GM21447 (cell line): ENCODE results near the gene RAB8A.
A peak's percentile ranks its signal among the peaks of the same experiment; 100 is the strongest.

Source experiments
- ATAC-seq: cut with Tn5 transposase; IDR thresholded peaks from one replicate; pipeline ENCODE4 v1.9.1; 2021; ENCODE audit not compliant: unreplicated experiment

The RAB8A gene

DNA sequence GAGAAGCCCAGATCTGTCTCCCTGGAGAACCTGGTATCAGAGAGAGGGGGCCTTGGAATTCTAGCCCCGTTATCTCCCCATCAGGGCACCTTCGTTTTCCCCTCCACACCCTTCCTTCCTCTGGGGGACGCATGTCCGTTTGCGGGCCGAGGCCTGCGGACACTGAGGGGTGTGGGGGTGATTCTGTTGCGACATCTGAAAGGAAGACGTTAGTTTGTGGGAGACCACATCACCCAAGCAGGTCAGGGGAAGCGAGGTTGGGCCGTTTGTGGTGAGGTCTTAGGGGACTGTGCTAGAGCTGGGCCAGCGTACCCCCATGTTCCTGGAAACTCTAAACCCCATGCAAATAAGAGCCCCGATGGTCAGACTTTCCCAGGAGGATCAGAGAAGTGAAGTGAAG, 28.1 kb downstream of the RAB8A start:
- no peak for ATAC-seq

DNA sequence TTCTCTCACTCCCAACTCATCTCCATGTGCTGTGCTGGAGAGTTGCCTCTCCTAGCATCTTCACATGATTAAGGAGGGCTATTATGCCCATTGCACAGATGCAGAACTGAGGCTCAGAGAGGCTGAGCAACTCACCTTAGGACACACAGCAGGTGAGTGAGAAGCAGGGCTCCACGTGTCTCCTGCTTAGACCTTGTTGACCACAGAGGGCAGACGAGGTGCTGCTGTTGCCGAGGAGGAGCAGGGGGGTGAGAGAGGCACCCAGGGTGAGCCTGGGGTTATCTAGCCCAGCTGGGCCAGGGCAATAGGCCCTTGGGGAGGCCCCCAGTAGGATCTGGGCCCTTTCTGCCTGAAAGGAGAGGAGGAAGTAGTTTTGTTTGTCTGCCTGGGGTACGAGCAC, 29.4 kb downstream of the RAB8A start:
- ATAC-seq: peak; percentile 42

DNA sequence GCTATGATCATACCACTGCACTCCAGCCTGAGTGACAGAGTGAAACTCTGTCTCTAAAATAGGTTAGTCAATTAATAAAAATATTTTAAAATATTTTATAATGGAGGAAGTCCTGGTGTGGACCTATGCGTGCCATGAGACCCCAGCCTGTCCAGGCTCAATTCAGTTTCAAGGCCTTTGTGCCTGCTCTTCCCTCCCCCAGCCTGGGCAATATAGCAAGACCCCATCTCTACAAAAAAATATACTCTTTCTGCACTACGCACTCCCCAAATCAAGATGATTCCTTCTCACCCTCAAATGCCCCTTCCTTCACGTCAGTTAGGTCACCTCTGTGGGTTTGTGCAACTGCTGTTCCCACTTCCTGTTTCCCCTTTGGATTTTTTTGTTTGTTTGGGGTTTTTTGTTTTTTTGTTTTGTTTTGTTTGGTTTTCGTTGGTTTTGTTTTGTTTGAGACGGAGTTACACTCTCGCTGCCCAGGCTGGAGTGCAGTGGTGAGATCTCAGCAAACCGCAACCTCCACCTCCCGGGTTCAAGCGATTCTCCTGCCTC, 30.4 kb downstream of the RAB8A start:
- no peak for ATAC-seq

DNA sequence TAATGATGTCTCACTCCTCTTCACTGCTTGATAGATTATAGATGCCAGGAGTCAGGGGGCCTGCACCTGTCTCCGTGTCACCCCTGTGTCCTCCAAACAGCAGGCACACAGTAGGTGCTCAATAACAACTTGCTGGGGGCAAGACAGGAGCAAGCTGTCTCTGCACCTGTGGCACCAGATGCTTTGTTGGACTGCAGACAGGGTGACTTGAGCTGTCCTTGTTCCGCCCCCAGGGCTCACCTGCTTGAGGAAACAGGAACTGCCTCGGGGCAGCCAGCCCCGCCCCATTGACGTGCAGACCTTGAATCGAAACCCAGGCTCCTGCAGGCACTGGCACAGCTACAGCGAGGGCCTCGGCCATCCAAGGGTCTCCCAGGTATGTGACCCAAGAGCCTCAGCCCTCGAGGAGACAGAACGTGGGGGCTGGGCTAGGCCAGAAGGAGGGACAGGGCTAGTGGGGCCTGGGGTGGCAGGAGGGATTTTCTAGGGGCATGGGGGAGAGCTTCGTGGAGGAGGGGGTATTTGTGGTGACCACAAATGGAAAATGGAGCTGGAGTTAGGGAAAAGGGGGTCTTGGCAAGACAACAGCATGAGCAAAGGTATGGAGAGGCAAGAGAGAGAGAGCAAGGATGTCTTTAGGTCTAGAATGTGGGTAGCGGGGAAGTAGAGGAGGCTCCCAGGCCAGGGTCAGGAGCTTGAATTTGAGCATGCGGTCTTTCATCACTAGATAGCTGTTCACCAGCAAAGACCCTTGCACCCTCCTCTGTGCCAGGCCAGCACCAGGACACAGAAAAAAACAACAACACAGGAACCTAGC, 31.9 kb downstream of the RAB8A start, which contains the start of gene HSH2D:
HSH2D (plus strand) TSS at position 287 of the 817 bp plus-strand sequence. CDS start 5,066 bp downstream, outside the sequence.
- ATAC-seq: peak; percentile 59

DNA sequence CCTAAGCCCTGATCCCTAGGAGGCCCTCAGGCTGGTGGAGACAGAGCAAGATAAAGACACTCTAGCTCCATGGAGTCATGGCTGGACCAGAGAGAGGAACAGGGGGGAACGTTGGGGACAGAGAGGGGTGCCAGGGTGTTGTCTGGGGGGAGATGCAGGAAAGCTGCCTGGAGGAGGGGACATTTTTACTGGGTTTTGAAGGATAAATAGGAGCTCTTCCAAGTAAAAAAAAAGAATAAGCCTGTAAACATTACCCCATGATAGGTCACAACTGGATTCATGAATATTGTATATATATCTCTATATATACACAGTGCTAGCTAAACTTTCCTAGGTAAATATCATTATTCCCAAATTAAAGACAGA, 32.5 kb downstream of the RAB8A start:
- ATAC-seq: no peak

DNA sequence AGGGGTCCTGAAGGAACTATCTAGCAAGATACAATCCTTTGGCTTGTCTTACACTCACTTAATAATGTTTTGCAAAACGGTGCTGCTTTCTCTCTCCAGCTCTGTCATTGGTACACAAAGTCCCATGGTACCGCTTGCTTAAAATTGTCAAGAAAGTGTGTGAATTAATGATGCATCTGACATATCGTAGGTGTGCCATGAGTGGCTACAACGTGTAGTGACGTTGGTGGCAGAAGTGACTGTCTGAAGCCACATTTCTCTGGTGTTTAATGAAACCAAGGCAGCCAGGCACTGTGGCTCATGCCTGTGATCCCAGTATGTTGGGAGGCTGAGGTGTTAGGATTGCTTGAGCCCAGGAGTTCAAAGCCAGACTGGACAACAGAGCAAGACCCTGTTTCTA, 34.4 kb downstream of the RAB8A start:
- no peak for ATAC-seq

DNA sequence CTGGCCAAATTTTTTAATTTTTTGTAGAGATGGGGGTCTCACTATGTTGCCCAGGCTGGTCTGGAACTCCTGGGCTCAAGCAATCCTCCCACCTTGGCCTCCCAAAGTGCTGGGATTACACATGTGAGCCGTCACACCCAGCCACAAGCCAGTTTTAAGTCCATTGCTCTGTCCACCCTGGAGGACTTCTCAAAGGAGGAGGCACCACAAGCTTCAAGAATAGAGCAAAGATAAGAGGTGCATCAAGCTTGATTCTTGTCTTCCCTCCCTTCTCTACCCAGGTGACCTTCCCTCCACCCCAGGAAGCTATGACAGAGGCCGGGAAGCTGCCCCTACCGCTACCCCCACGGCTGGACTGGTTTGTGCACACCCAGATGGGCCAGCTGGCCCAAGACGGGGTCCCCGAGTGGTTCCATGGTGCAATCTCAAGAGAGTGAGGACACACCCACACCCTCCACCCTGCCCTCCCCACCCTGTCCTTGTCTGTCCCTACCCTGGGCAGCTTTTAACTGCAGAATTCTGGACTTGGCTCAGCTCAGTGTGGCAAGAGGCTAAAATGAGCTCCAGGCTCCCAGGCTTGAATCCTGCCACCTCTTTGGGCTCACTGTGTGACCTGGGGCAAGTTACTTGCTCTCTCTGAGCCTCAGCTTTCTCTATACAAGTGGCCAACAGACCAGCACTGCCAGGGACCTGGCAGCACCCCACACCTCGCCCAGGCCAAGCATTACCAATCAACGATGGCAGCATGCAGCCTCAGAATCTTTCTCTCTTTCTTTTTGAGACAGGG, 36.9 kb downstream of the RAB8A start:
- no peak for ATAC-seq

DNA sequence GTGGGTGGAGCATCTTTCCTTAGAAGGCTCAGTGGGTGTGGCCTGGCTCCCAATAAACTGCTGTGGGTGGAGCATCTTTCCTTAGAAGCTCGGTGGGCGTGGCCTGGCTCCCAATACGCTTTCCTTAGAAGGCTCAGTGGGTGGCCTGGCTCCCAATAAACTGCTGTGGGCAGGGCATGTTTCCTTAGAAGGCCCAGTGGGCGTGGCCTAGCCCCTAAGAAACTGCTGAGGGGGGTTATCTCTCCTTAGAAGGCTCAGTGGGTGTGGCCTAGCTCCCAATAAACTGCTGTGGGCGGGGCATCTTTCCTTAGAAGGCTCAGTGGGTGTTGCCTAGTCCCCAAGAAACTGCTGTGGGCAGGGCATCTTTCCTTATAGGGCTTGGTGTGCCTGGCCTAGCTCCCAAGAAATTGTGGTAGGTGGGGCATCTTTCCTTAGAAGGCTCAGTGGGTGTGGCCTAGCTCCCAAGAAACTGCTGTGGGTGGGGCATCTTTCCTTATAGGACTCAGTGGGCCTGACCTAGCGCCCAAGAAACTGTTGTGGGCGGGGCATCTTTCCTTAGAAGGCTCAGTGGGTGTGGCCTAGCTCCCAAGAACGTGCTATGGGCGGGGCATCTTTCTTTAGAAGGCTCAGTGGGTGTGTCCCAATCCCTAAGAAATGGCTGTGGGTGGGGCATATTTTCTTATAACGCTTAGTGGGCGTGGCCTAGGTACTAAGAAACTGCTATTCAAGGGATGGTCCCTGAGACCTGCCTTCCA, 42.1 kb downstream of the RAB8A start:
- no peak for ATAC-seq

DNA sequence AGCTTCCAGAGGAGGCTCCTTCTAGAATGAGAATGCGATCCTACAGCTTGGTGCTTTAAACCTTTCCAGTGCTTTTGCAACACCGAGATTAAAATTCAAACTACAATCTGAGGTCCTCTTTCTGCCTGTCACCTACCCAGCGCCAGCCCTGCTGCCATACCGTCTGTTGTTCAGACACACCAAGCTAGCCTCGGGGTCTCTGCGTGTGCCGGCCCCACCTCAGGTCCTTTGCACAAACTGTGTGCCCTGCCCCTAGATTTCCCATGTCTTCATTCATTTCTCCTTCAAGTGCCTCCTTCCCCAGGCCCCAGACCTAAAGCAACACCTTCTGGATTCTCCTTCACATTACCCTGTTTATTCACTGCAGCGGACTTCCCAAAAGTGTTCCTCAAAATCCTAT, 42.9 kb downstream of the RAB8A start:
- ATAC-seq: no peak

DNA sequence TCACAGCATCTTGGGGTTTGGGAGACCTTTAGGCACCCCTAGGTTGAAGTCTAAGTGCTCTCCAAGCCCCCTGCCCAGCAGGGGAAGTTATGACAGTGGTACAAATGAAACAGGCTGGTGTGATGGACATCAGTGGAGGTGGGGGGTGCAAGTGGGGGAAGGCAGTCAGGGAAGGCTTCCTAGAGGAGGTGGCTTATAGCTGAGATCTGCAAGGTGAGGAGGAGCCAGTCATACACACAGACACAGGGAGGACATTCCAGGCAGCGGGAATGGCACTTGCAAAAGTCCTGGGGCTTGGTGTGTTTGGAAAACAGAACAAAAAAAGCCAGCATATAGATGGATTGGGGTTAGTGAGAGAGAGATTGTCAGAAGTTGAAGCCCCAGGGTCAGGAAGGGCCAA, 43.4 kb downstream of the RAB8A start:
- no peak for ATAC-seq

DNA sequence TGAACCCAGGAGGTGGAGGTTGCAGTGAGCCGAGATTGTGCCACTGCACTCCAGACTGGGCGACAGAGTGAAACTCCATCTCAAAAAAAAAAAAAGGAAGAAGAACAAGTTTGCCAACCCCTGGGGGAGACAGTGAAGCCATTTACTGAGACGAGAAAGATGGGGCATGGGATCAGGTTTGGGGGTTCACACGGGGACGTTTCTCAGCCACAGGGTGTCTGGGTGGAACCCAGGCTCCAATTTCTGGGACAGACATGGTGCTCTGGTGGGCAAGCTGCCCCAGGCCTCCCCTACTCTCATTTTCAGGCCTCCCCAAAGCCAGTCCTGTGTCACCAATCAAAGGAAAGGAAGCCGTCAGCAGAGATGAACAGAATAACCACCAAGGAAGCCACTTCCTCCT, 45.2 kb downstream of the RAB8A start:
- no peak for ATAC-seq

DNA sequence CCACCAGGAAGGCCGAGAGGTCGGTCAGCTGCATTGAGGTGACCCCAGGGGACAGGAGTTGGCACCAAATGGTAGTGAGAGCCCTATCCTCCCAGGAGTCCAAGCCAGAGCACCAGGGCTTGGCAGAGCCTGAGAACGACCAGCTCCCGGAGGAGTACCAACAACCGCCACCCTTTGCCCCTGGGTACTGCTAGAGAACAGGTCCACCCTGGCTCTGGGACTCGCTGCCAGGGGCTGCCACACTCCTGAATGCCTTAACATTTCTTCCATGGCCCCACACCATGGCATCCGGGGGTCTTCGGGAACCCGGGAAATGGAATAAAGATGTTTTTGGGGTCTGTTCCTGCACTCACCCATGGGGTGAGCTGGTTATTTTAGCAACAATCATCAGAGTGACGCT, 45.9 kb downstream of the RAB8A start:
- no peak for ATAC-seq

DNA sequence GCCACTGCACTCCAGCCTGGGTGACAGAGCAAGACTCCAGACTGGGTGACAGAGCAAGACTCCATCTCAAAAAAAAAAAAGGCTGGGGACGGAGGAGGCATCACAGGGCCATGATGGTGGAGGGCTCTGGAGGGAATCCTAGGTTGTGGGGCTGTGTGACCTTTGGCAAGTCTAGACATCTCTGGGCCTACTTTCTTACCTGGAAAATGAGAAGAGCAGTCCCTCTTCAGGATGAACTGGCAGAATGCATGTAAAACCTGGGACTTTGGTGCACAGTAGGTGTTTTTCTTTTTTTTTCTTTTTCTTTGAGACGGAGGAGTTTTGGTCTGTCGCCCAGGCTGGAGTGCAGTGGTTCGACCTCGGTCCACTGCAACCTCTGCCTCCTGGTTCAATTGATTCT, 48.0 kb downstream of the RAB8A start:
- no peak for ATAC-seq

DNA sequence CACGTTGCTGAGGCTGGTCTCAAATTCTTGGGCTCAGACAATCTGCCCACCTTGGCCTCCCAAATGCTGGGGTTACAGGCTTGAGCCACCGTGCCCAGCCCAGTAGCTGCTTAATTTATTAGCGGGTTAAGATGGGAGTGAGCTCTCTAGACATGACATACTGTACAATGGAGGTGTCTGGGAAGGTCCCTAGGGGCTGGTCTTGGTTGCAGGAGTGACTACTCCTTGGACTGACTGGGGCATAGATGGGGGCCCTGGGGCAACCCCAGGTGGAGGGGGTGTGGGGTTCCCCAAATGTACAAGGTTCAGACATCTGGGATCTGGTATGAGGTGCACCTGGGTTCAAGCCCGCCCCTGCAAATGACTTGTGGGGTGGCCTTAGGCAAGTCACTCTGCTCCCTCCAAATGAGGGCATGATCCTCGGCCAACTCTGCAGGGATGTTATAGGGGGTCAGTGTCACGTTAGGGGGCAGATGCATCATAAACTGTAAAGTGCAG, 48.8 kb downstream of the RAB8A start:
- no peak for ATAC-seq

DNA sequence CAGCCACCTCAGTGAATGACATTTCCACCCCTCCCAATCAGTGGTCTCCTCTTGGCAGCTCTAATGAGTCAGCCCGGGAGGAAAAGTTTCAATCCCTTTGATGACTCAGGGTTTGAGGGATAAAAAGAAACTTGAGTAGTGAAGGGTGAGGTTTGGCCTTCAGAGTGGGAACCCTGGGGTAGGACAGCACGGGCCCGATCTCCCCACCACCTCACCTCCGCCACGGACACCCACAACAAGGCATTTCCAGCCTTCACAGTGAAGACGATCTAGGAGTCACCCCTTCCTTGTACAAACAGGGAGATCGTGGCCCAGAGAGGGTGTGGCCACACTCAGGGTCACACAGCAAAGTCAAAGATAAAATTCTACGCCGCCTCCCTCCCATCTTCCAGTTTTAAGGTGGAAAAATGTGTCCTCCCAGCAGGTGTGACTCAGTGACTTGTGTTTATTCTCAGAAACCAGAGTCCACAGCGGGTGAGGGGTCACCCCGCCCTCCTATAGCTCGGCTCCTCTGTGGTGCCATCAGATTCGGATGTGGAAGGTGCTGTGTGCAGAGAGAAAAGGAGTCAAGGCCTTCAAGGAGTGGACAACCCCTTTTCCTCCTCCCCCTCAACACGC, 49.4 kb downstream of the RAB8A start:
- no peak for ATAC-seq

DNA sequence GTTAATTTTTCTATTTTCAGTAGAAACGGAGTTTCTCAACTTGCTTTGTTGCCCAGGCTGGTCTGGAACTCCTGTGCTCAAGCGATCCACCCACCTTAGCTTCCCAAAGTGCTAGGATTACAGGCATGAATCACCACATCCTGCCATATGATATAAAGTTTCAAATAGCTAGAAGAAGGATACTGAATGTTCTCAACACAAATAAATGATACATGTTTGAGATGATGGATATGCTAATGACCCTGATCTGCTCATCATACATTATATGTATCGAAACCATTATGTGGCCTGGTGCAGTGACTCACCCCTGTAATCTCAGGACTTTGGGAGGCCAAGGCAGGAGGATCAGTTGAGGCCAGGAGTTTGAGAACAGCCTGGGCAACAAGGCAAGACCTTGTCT, 50.2 kb downstream of the RAB8A start:
- no peak for ATAC-seq

DNA sequence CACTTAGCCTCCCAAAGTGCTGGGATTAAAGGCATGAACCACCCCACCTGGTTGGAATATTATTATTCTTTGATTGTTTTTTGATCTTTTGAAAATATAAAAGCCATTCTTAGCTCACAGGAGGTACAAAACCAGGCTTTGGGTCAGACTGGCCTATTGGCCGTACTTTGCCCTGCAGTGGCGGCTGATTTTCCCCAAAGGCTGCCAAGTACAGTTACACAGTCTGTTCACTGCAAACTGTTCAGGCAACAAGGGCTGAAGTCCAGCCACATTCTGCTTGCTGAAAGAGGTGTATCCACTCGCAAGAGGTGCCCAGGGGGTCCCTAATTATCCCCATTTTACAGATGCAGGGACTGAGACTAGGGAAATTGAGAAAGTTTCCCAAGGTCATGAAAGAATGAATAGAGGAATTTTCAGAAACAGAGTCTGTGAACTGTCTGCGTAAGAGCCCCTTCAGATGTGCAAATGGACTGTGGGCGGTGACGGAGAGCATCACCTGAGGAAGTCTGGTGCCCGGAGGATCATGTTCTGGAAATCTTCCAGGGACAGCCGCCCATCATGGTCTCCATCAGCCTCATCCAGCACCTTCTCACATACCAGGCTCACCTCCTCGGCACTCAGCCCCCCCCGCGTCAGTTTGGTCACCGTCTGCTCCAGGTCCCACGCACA, 52.7 kb downstream of the RAB8A start:
- no peak for ATAC-seq

DNA sequence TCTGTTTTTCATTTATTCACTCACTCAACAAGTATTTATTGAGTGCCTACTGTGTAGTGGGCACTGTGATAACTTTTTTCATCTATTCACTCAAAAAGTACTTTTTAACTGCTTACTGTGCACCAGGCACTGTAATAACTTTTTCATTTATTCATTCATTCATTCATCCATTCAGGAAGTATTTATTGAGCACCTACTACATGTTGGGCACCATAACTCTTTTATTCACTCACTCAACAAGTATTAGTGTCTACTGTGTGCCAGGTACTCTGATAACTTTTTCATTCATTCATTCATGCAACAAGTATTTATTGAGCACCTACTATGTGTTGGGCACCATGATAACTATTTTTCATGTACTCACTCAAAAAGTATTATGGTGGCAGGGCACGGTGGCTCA, 54.7 kb downstream of the RAB8A start:
- no peak for ATAC-seq

DNA sequence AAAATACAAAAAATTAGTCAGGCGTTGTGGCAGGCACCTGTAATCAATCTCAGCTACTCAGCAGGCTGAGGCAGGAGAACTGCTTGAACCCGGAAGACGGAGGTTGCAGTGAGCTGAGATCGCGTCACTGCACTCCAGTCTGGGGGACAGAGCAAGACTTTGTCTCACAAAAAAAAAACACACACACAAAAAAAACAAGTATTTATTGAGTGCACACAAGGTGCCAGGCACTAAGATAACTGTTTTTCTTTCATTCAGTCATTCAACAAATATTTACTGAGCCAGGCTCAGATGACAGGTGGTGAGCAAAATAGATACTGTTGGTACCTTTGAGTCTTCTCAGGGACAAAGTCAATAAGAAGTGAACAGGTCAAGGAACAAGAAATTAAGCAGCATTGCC, 55.4 kb downstream of the RAB8A start:
- no peak for ATAC-seq

DNA sequence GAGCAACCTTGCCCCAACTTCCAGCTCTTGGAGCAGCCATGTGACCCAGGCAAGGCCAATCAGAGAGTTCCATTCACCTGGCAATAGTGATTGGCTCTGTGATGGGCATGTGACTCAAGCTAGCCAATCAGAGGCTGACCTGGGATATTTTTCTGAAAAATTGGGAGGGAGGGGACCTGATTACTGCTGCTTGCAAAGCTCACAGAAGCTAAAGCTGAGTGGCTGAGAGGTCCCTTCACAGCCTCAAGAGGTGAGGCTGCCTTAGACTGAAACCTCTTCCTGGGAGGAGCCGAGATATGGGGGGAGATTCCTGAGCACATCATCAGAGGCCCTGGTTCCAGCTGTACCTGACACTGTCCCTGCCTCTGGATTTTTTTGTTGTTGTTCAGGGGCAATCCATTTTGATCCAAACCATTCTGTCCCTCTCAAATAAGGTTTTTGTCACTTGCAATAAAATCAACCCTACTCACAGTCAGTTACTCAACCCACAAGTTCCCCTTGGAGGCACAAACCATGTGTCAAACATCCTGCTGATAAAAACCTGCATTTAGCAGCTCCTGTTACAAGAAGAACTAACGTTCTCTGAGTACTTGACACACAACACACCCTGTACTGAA, 56.9 kb downstream of the RAB8A start:
- ATAC-seq: no peak
